NB4 (cell line): ENCODE data around the gene HERC4.
"Not testable (repeated sequence)": the region's sequence is repeated elsewhere in the genome, so short reads cannot be mapped to it uniquely, and the experiment has no call there.

ENCODE experiments used
- POLR2A ChIP-seq: IDR thresholded peaks from 2 replicates; pipeline ENCODE4 v1.6.1; 2011; ENCODE audit warnings: mild to moderate bottlenecking; ENCODE audit not compliant: insufficient read length; ENCODE audit errors: extremely low read depth
- TF ChIP-seq, protein P1 (sequence below): IDR thresholded peaks from one replicate; pipeline ENCODE4 v1.5.1; 2012; ENCODE audit warnings: low read depth, low read length

GRCh38 chr10:67966035-67966434 is 109.0 kb downstream of the HERC4 start:
- TF ChIP-seq, protein P1, sequence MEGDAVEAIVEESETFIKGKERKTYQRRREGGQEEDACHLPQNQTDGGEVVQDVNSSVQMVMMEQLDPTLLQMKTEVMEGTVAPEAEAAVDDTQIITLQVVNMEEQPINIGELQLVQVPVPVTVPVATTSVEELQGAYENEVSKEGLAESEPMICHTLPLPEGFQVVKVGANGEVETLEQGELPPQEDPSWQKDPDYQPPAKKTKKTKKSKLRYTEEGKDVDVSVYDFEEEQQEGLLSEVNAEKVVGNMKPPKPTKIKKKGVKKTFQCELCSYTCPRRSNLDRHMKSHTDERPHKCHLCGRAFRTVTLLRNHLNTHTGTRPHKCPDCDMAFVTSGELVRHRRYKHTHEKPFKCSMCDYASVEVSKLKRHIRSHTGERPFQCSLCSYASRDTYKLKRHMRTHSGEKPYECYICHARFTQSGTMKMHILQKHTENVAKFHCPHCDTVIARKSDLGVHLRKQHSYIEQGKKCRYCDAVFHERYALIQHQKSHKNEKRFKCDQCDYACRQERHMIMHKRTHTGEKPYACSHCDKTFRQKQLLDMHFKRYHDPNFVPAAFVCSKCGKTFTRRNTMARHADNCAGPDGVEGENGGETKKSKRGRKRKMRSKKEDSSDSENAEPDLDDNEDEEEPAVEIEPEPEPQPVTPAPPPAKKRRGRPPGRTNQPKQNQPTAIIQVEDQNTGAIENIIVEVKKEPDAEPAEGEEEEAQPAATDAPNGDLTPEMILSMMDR: not testable (repeated sequence)
- TF ChIP-seq POLR2A: not testable (repeated sequence)
